GM13976 (cell line): ENCODE data around the gene EBF3.

Source experiments
- DNase-seq: peaks from one replicate; pipeline ENCODE4 v3.0.0; 2012; ENCODE audit warnings: low spot score
- CTCF ChIP-seq: IDR thresholded peaks from 2 replicates; pipeline ENCODE4 v1.5.1; 2012; ENCODE audit warnings: borderline replicate concordance, mild to moderate bottlenecking; ENCODE audit not compliant: insufficient read depth; ENCODE audit errors: extremely low read depth, missing control alignments, control extremely low read depth
- in situ Hi-C: fragments of 300-500 bp; cut with MboI; formaldehyde crosslinking; loops from one replicate; pipeline ENCODE4 v1.12.0; 2022; ENCODE audit warnings: low sequenced_read_pairs, mixed read lengths, inconsistent platforms; ENCODE audit not compliant: unreplicated experiment

The EBF3 gene

GRCh38 chr10:129965959-129966358 is 1.9 kb upstream of the EBF3 start:
- TF ChIP-seq CTCF = no peak
- in situ Hi-C loops = loop anchor here (25.0 kb wide), 1 partner anchor 929 kb away; no protein-coding TSS in a partner anchor
- DNase-seq = no peak

GRCh38 chr10:129965425-129965808 is 1.3 kb upstream of the EBF3 start:
- in situ Hi-C loops = loop anchor here (25.0 kb wide), 1 partner anchor 928 kb away; no protein-coding TSS in a partner anchor
- DNase-seq = no peak
- no peak for TF ChIP-seq CTCF

GRCh38 chr10:129964611-129965424 is 744 bp upstream of the EBF3 start:
- no peak for DNase-seq
- no peak for TF ChIP-seq CTCF
- in situ Hi-C loops = loop anchor here (25.0 kb wide), 1 partner anchor 928 kb away; no protein-coding TSS in a partner anchor

- DNase-seq = no peak
- no peak for TF ChIP-seq CTCF
- in situ Hi-C loops = loop anchor here (25.0 kb wide), 1 partner anchor 926 kb away; no protein-coding TSS in a partner anchor
These were observed 1.0 kb downstream of the EBF3 start for GRCh38 chr10:129962872-129963640.

GRCh38 chr10:129962031-129962871 is 1.8 kb downstream of the EBF3 start:
- TF ChIP-seq CTCF = no peak
- no peak for DNase-seq
- in situ Hi-C loops = loop anchor here (25.0 kb wide), 1 partner anchor 925 kb away; no protein-coding TSS in a partner anchor
